ENCODE measurements around the gene IL13RA2.

IL13RA2 gene

GRCh38 chrX:115017455-115017854 lies at the start of gene IL13RA2:
Gene IL13RA2 (minus strand): TSS chrX:115017616. CDS start chrX:115017269, 347 bp downstream.
- no peak for DNase-seq

- no peak for DNase-seq
Measured at GRCh38 chrX:115065304-115065703, 47.9 kb upstream of the IL13RA2 start.

- no peak for DNase-seq
Measured at GRCh38 chrX:115060013-115060412, 42.6 kb upstream of the IL13RA2 start.

- no peak for DNase-seq
Measured at GRCh38 chrX:115058276-115058675, 40.9 kb upstream of the IL13RA2 start.

- no peak for DNase-seq
Measured at GRCh38 chrX:115054876-115055275, 37.5 kb upstream of the IL13RA2 start.

- no peak for DNase-seq
Measured at GRCh38 chrX:115053223-115053622, 35.8 kb upstream of the IL13RA2 start.

GRCh38 chrX:115047715-115048114 lies 30.3 kb upstream of the IL13RA2 start:
- no peak for DNase-seq

- DNase-seq, result no peak
Measured at GRCh38 chrX:115047181-115047580, 29.8 kb upstream of the IL13RA2 start.

GRCh38 chrX:115040417-115040816 lies 23.0 kb upstream of the IL13RA2 start:
- no peak for DNase-seq

GRCh38 chrX:115038406-115038805 lies 21.0 kb upstream of the IL13RA2 start:
- no peak for DNase-seq

- DNase-seq, result no peak
Measured at GRCh38 chrX:115036029-115036428, 18.6 kb upstream of the IL13RA2 start.

- DNase-seq, result no peak
Measured at GRCh38 chrX:115031989-115032388, 14.6 kb upstream of the IL13RA2 start.

- DNase-seq, result no peak
Measured at GRCh38 chrX:115030625-115031024, 13.2 kb upstream of the IL13RA2 start.

GRCh38 chrX:115029869-115030570 lies 12.6 kb upstream of the IL13RA2 start:
- DNase-seq, result no peak

GRCh38 chrX:115029440-115029839 lies 12.0 kb upstream of the IL13RA2 start:
- no peak for DNase-seq

- DNase-seq, result no peak
Measured at GRCh38 chrX:115023811-115024210, 6.4 kb upstream of the IL13RA2 start.

GRCh38 chrX:115023139-115023538 lies 5.7 kb upstream of the IL13RA2 start:
- no peak for DNase-seq

GRCh38 chrX:115021121-115021520 lies 3.7 kb upstream of the IL13RA2 start:
- DNase-seq, result no peak

- no peak for DNase-seq
Measured at GRCh38 chrX:115018944-115019343, 1.5 kb upstream of the IL13RA2 start.

GRCh38 chrX:115018040-115018647 lies 728 bp upstream of the IL13RA2 start:
- DNase-seq, result no peak

- DNase-seq, result no peak
Measured at GRCh38 chrX:115013705-115014104, 3.7 kb downstream of the IL13RA2 start.

GRCh38 chrX:115011428-115011827 lies 6.0 kb downstream of the IL13RA2 start:
- DNase-seq, result no peak

GRCh38 chrX:114999906-115000305 lies 17.5 kb downstream of the IL13RA2 start:
- DNase-seq, result no peak

GRCh38 chrX:114997779-114998178 lies 19.6 kb downstream of the IL13RA2 start:
- no peak for DNase-seq

Data from GF-D8 (cell line).